BLaER1 treated with 17β-estradiol and CSF1 and Interleukin-3, amounts not matched to agents 10 nM and 100 nM (cell line): ENCODE measurements around the gene ZNF180.
"Not testable (repeated sequence)": the region's sequence is repeated elsewhere in the genome, so short reads cannot be mapped to it uniquely, and the experiment has no call there.

Experiments
- H3K27ac ChIP-seq, 11 experiments: shearing (Covaris generic); formaldehyde crosslinking; 2 replicates each; pipeline ENCODE4 v1.8.1; 2022
- H3K27me3 ChIP-seq, 11 experiments: shearing (Covaris generic); formaldehyde crosslinking; 2 replicates each; pipeline ENCODE4 v1.8.1; 2022
- H3K36me3 ChIP-seq, 11 experiments: shearing (Covaris generic); formaldehyde crosslinking; 2 replicates each; pipeline ENCODE4 v1.8.1; 2022
- H3K4me1 ChIP-seq, 10 experiments: shearing (Covaris generic); formaldehyde crosslinking; 2 replicates each; pipeline ENCODE4 v1.8.1; 2022
- H3K4me2 ChIP-seq, 11 experiments: shearing (Covaris generic); formaldehyde crosslinking; 2 replicates each; pipeline ENCODE4 v1.8.1; 2022
- H3K4me3 ChIP-seq, 10 experiments: shearing (Covaris generic); formaldehyde crosslinking; 2 replicates each; pipeline ENCODE4 v1.8.1; 2022
- H3K9ac ChIP-seq, 11 experiments: shearing (Covaris generic); formaldehyde crosslinking; 2 replicates each; pipeline ENCODE4 v1.8.1; 2022
- H3K9me3 ChIP-seq, 11 experiments: shearing (Covaris generic); formaldehyde crosslinking; replicated peaks in 1 of 11; 2 replicates each; pipeline ENCODE4 v1.8.1; 2022
- H4K20me1 ChIP-seq, 11 experiments: shearing (Covaris generic); formaldehyde crosslinking; 2 replicates each; pipeline ENCODE4 v1.8.1; 2022
- Cebpa-rat ChIP-seq, 11 experiments: shearing (Covaris generic); IDR thresholded peaks; 2 replicates each; pipeline ENCODE4 v1.8.1; 2022

Gene ZNF180

GRCh38 chr19:44499962-44500949 is at the start of gene ZNF180:
ZNF180 (minus strand) TSS chr19:44500522; CDS start chr19:44497334, 3,188 bp downstream.
- H4K20me1 ChIP-seq, result no peaks in the 10 kb centered on the region; a peak in 2 of 22 replicates
- peak within 1 kb of the TSS; percentile 83 to 95 (median 91) for H3K9ac ChIP-seq
- H3K4me3 ChIP-seq, result peak within 1 kb of the TSS; percentile 73 to 93 (median 84)
- H3K27ac ChIP-seq, result peak within 1 kb of the TSS; percentile 79 to 96 (median 92)
- peak within 1 kb of the TSS; percentile 80 to 99 (median 88) for H3K4me2 ChIP-seq
- H3K27me3 ChIP-seq, result no peaks in the 10 kb centered on the region
- H3K9me3 ChIP-seq, result peaks cover 42 to 60% (median 56%) of the 10 kb centered on the region in 11 experiments
- peaks cover 7 to 19% (median 11%) of the 10 kb centered on the region in 10 experiments; a peak in 15 of 20 replicates for H3K4me1 ChIP-seq
- H3K36me3 ChIP-seq, result peaks cover 35 to 44% (median 42%) of the 10 kb centered on the region in 11 experiments
- peak in 4 of 11 experiments; percentile 24 to 68 (median 39); a peak in 3 of 22 replicates for TF ChIP-seq Cebpa-rat (IDR thresholded peaks at IDR 0.05)

- no peak for TF ChIP-seq Cebpa-rat (IDR thresholded peaks at IDR 0.05)
- Histone ChIP-seq H3K4me1 (peaks cover 0 to 11% (median 3%) of the 10 kb centered on the region in 10 experiments; a peak in 7 of 20 replicates), H3K9me3 (peaks cover 5 to 36% (median 24%) of the 10 kb centered on the region in 11 experiments; a peak in 15 of 22 replicates), H3K4me3 (no peak overlapping the region), H3K4me2 (no peak overlapping the region), H3K9ac (no peak overlapping the region), H4K20me1 (no peaks in the 10 kb centered on the region), H3K27me3 (no peaks in the 10 kb centered on the region), H3K27ac (no peak overlapping the region), H3K36me3 (no peaks in the 10 kb centered on the region)
These were observed 49.2 kb upstream of the ZNF180 start for GRCh38 chr19:44549507-44549906.

DNA sequence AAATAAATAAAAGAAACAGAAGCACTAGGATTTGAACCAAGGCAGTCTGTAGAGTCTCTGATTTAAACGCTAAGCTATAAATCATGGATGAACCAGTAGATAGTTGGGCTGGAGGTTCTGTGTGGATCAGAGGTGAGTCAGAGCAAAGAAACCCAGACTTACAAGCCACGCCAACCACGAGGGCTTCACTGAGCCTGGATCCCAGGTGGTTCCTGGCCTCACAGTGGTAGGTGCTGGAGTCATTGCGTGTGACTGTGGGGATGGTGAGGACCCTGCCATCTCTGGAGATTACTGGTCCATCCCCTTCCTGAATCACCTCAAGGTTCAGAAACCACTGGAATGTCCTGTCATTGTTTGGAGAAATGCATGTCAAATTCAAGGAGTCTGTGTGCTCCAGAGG is 48.4 kb upstream of the ZNF180 start:
- no peak for TF ChIP-seq Cebpa-rat (IDR thresholded peaks at IDR 0.05)
- H3K4me2 ChIP-seq, result no peak overlapping the region
- no peaks in the 10 kb centered on the region for H3K27me3 ChIP-seq
- peaks cover 0 to 5% (median 1%) of the 10 kb centered on the region in 10 experiments; a peak in 6 of 20 replicates for H3K4me1 ChIP-seq
- H3K36me3 ChIP-seq, result no peaks in the 10 kb centered on the region
- peaks cover 5 to 36% (median 24%) of the 10 kb centered on the region in 11 experiments; a peak in 15 of 22 replicates for H3K9me3 ChIP-seq
- H3K9ac ChIP-seq, result no peak overlapping the region
- H3K4me3 ChIP-seq, result no peak overlapping the region
- no peaks in the 10 kb centered on the region for H4K20me1 ChIP-seq
- H3K27ac ChIP-seq, result no peak overlapping the region

GRCh38 chr19:44544031-44544430 is 43.7 kb upstream of the ZNF180 start:
- Histone ChIP-seq H3K4me3 (no peak overlapping the region), H3K9me3 (peaks cover 0 to 19% (median 7%) of the 10 kb centered on the region in 11 experiments; a peak in 11 of 22 replicates), H3K4me2 (no peak overlapping the region), H3K27me3 (no peaks in the 10 kb centered on the region), H3K9ac (no peak overlapping the region), H3K36me3 (no peaks in the 10 kb centered on the region), H3K27ac (no peak overlapping the region), H4K20me1 (no peaks in the 10 kb centered on the region), H3K4me1 (no peaks in the 10 kb centered on the region)
- TF ChIP-seq Cebpa-rat (IDR thresholded peaks at IDR 0.05), result no peak

- H4K20me1 ChIP-seq, result no peaks in the 10 kb centered on the region
- no peaks in the 10 kb centered on the region for H3K4me1 ChIP-seq
- H3K9me3 ChIP-seq, result peaks cover 0 to 9% (median 3%) of the 10 kb centered on the region in 11 experiments; a peak in 9 of 22 replicates
- H3K36me3 ChIP-seq, result no peaks in the 10 kb centered on the region
- no peak overlapping the region for H3K9ac ChIP-seq
- H3K4me3 ChIP-seq, result no peak overlapping the region
- no peaks in the 10 kb centered on the region for H3K27me3 ChIP-seq
- no peak overlapping the region for H3K27ac ChIP-seq
- no peak overlapping the region for H3K4me2 ChIP-seq
- no peak for TF ChIP-seq Cebpa-rat (IDR thresholded peaks at IDR 0.05)
These were observed 42.3 kb upstream of the ZNF180 start for GRCh38 chr19:44542671-44543070.

GRCh38 chr19:44540736-44541135 is 40.4 kb upstream of the ZNF180 start:
- no peak for TF ChIP-seq Cebpa-rat (IDR thresholded peaks at IDR 0.05)
- no peaks in the 10 kb centered on the region for H3K4me1 ChIP-seq
- H3K9me3 ChIP-seq, result peaks cover 4 to 23% (median 6%) of the 10 kb centered on the region in 11 experiments
- H3K27me3 ChIP-seq, result no peaks in the 10 kb centered on the region
- H3K9ac ChIP-seq, result no peak overlapping the region
- H3K36me3 ChIP-seq, result no peaks in the 10 kb centered on the region
- no peak overlapping the region for H3K4me2 ChIP-seq
- H3K27ac ChIP-seq, result no peak overlapping the region
- no peaks in the 10 kb centered on the region for H4K20me1 ChIP-seq
- no peak overlapping the region for H3K4me3 ChIP-seq

GRCh38 chr19:44539991-44540390 is 39.7 kb upstream of the ZNF180 start:
- Histone ChIP-seq H4K20me1 (no peaks in the 10 kb centered on the region), H3K27me3 (no peaks in the 10 kb centered on the region), H3K36me3 (no peaks in the 10 kb centered on the region), H3K4me3 (no peak overlapping the region), H3K4me1 (no peaks in the 10 kb centered on the region), H3K9ac (no peak overlapping the region), H3K9me3 (peaks cover 11 to 30% (median 13%) of the 10 kb centered on the region in 11 experiments), H3K27ac (no peak overlapping the region), H3K4me2 (no peak overlapping the region)
- TF ChIP-seq Cebpa-rat (IDR thresholded peaks at IDR 0.05), result no peak

DNA sequence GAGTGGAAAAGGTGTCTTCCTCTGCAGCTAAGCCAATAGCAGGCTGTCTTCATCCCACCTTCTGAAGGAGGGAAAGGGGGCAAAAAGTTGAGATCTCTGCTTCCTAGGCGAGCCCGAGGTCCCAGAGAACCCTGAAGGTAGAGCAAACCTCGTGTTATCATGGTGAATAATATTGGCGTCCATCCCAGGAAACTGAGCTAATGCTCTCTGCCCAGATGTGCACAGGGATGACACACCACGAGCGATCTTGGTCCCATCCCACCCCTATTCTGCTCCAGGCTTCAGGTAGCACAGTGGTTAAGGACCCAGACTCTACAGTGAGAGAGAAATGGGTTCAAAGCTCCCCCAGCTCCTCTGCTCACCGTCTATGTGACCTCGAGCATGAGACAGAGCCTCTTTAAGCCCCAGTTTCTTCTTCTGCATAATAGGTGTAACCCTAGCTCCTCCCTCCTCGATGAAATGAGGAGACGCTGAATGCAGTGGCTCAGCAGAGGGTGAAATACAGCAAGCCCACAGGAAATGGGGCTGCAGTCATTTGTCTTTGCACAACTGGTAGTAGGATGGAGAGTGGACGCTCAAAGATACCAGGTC is 39.0 kb upstream of the ZNF180 start:
- H3K27ac ChIP-seq, result no peak overlapping the region
- no peaks in the 10 kb centered on the region for H3K4me1 ChIP-seq
- no peak overlapping the region for H3K4me2 ChIP-seq
- peaks cover 11 to 33% (median 15%) of the 10 kb centered on the region in 11 experiments for H3K9me3 ChIP-seq
- H3K27me3 ChIP-seq, result no peaks in the 10 kb centered on the region
- TF ChIP-seq Cebpa-rat (IDR thresholded peaks at IDR 0.05), result no peak
- no peaks in the 10 kb centered on the region for H4K20me1 ChIP-seq
- H3K4me3 ChIP-seq, result no peak overlapping the region
- H3K9ac ChIP-seq, result no peak overlapping the region
- no peaks in the 10 kb centered on the region for H3K36me3 ChIP-seq

DNA sequence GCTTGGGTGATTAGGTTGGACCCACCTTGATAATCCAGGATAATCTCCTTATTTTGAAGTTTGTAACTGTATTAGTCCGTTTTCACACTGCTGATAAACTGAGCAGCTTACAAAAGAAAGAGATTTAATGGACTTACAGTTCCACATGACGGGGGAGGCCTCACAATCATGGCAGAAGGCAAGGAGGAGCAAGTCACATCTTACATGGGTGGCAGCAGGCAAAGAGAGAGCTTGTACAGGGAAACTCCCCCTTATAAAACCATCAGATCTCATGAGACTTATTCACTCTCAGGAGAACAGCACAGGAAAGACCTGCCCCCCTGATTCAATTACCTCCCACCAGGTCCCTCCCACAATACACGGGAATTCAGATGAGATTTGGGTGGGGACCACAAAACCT is 35.0 kb upstream of the ZNF180 start:
- H3K9ac ChIP-seq, H3K4me2 ChIP-seq, H3K36me3 ChIP-seq, H4K20me1 ChIP-seq, H3K4me3 ChIP-seq, H3K27ac ChIP-seq, H3K27me3 ChIP-seq: not testable (repeated sequence)
- Histone ChIP-seq H3K4me1 (peaks cover 0 to 16% (median 5%) of the 10 kb centered on the region in 10 experiments; a peak in 10 of 20 replicates), H3K9me3 (peaks cover 11 to 33% (median 15%) of the 10 kb centered on the region in 11 experiments)
